K562 (cell line): ENCODE measurements around the gene PAF1. TPM values are rescaled to one million over a fixed set of nuclear protein-coding genes. Genes with fewer than 3 reads are reported as not detected.

Experiments
- ATAC-seq: fragments of 200-7000 bp; cut with Tn5 transposase; 3 replicates; pipeline ENCODE4 v1.9.1; 2020; ENCODE audit warnings: moderate library complexity
- BruUV-seq: library from RNA; stranded (reverse); fragments of 400-500 nt; replicated peaks from 2 replicates; lab custom pipeline; 2021; lab: Mats Ljungman, UMichigan
- CTCF ChIA-PET: fragments of 300-600 bp; formaldehyde crosslinking; extraction: SDS; loops from one replicate; lab custom pipeline; 2021; ENCODE audit warnings: low intra/inter-chr PET ratio; lab: Yijun Ruan, JAX
- POLR2A ChIA-PET: fragments of 300-600, 350-650 bp; sonication (Branson Sonifier 250); formaldehyde crosslinking; extraction: SDS; loops from one replicate; lab custom pipeline; 2021; ENCODE audit warnings: antibody characterized with exemption, inconsistent platforms; lab: Yijun Ruan, JAX
- DNase-seq, 4 experiments: peaks; one replicate each; pipeline versions ENCODE4 v3.0.0 to v3.0.0-alpha.2; 2011 to 2018; ENCODE audit warnings: low spot score in 3 of 4, mixed read lengths in 3 of 4; ENCODE audit errors: extremely low read depth in 1 of 4
- FAIRE-seq: peaks from 2 replicates; lab custom pipeline; 2011; peaks lifted over from hg19 to GRCh38; lab: Jason Lieb, UNC
- H2AFZ ChIP-seq: 2 replicates; pipeline ENCODE4 v1.6.0; 2011; ENCODE audit warnings: low read depth, low read length, control low read depth, inconsistent platforms
- H3K27ac ChIP-seq: fragments of 200-600 bp; 3 replicates; pipeline ENCODE4 v1.8.0; 2011; ENCODE audit warnings: low read depth, mild to moderate bottlenecking, control low read depth, inconsistent platforms, low read length, moderate library complexity, mixed read lengths; ENCODE audit errors: extremely low read depth
- H3K27me3 ChIP-seq, 2 experiments: fragments of 300-600 bp in 1 of 2; 2 replicates in 1 of 2; 3 replicates in 1 of 2; pipeline versions ENCODE4 v1.6.0 to v1.8.0; 2011; ENCODE audit warnings: inconsistent platforms in 2 of 2, low read length in 2 of 2, mild to moderate bottlenecking in 1 of 2, mixed read lengths in 1 of 2, moderate library complexity in 1 of 2; ENCODE audit not compliant: control insufficient read depth in 2 of 2, insufficient read depth in 2 of 2
- H3K36me3 ChIP-seq: fragments of 300-600 bp; 3 replicates; pipeline ENCODE4 v1.8.0; 2011; ENCODE audit warnings: mild to moderate bottlenecking, low read length, inconsistent platforms; ENCODE audit not compliant: control insufficient read depth, insufficient read depth
- H3K4me1 ChIP-seq, 2 experiments: fragments of 200-600 bp in 1 of 2; replicated peaks in 1 of 2; 2 replicates in 1 of 2; 3 replicates in 1 of 2; pipeline versions ENCODE4 v1.5.1 to v1.8.0; 2011; ENCODE audit warnings: inconsistent platforms in 2 of 2, low read length in 2 of 2, mild to moderate bottlenecking in 1 of 2, mixed read lengths in 1 of 2, moderate library complexity in 1 of 2; ENCODE audit not compliant: control insufficient read depth in 2 of 2, insufficient read depth in 2 of 2
- H3K4me2 ChIP-seq: 2 replicates; pipeline ENCODE4 v1.6.1; 2011; ENCODE audit warnings: low read length, control low read depth, inconsistent platforms, mixed read lengths; ENCODE audit not compliant: insufficient read depth
- H3K4me3 ChIP-seq: fragments of 200-600 bp; sonication (generic), shearing (Covaris generic); 2 replicates; pipeline ENCODE4 v1.5.1; 2016; ENCODE audit warnings: control low read depth, inconsistent platforms
- H3K79me2 ChIP-seq: fragments of 200-600 bp; 3 replicates; pipeline ENCODE4 v1.8.0; 2011; ENCODE audit warnings: low read length, inconsistent platforms; ENCODE audit not compliant: control insufficient read depth, insufficient read depth
- H3K9ac ChIP-seq, 2 experiments: 2 replicates each; pipeline versions ENCODE4 v1.6.0 to v1.6.1; 2011; ENCODE audit warnings: low read depth in 2 of 2, low read length in 2 of 2, control low read depth in 1 of 2, inconsistent platforms in 1 of 2, mild to moderate bottlenecking in 1 of 2, mixed read lengths in 1 of 2; ENCODE audit not compliant: insufficient read depth in 1 of 2
- H3K9me1 ChIP-seq: one replicate; pipeline ENCODE4 v1.6.0; 2011; ENCODE audit warnings: inconsistent platforms, mild to moderate bottlenecking, low read length, moderate library complexity; ENCODE audit not compliant: control insufficient read depth, insufficient read depth
- H3K9me3 ChIP-seq: replicated peaks from 2 replicates; pipeline ENCODE4 v1.5.1; 2011; ENCODE audit warnings: low read depth, low read length, inconsistent platforms; ENCODE audit not compliant: control insufficient read depth, insufficient read depth
- H4K20me1 ChIP-seq: replicated peaks from 2 replicates; pipeline ENCODE4 v1.6.1; 2011; ENCODE audit warnings: low read length, inconsistent platforms, mixed read lengths; ENCODE audit not compliant: control insufficient read depth, insufficient read depth
- HMGN3 ChIP-seq: IDR thresholded peaks from 2 replicates; pipeline ENCODE4 v1.6.1; 2011; ENCODE audit warnings: borderline replicate concordance, low read depth, mild to moderate bottlenecking, mixed read lengths, low read length; ENCODE audit not compliant: insufficient read length; ENCODE audit errors: extremely low read depth
- POLR2A ChIP-seq: fragments of 450-650 bp; conservative IDR thresholded peaks from 2 replicates; pipeline ENCODE4 v1.6.1; 2016
- POLR2B ChIP-seq: fragments of 450-650 bp; IDR thresholded peaks from 2 replicates; pipeline ENCODE4 v1.6.1; 2018; ENCODE audit warnings: low read depth; ENCODE audit not compliant: partially characterized antibody
- SMAD3 ChIP-seq: fragments of 450-650 bp; formaldehyde crosslinking; conservative IDR thresholded peaks from 2 replicates; pipeline ENCODE4 v1.4.0; 2020; ENCODE audit warnings: mild to moderate bottlenecking
- SUPT5H ChIP-seq: fragments of 450-650 bp; IDR thresholded peaks from 2 replicates; pipeline ENCODE4 v1.6.1; 2016
- TCFL5 ChIP-seq: fragments of 250-450 bp; sonication (Bioruptor Pico); conservative IDR thresholded peaks from 2 replicates; pipeline ENCODE4 v1.6.1; 2021; ENCODE audit warnings: mild to moderate bottlenecking, moderate library complexity, matching md5 sums
- WGBS: fragments of 100-300 bp; shearing (Covaris generic); methylation state at CpG from one replicate; pipeline ENCODE4 v1.1.6; 2016; ENCODE audit warnings: low coverage, mixed read lengths; ENCODE audit not compliant: insufficient coverage; ENCODE audit errors: missing lambda C conversion rate; 5-methylcytosine and 5-hydroxymethylcytosine counted together
- in situ Hi-C: fragments of 300-500 bp; cut with MboI; formaldehyde crosslinking; loops from 4 replicates; pipeline ENCODE4 v1.15.0; 2018; ENCODE audit warnings: inconsistent platforms, mixed read lengths
- intact Hi-C: fragments of 100-400 bp; cut with micrococcal nuclease; formaldehyde crosslinking; loops from 2 replicates; pipeline ENCODE4 v1.14.2; 2022
- polyA plus RNA-seq, 8 experiments: library from polyadenylated mRNA; depleted of rRNA in 4 of 8; stranded (reverse) in 5 of 8; unstranded in 3 of 8; fragments of >200 nt; fragmentation: Nextera tagmentation in 2 of 8; fragmentation: Illumina TruSeq in 1 of 8; extraction: Ambion mirVana in 2 of 8; extraction: Trizol in 1 of 8; gene quantifications; 2 replicates each; pipeline versions ENCODE4 v1.2.1 to v1.2.3, GENCODE V29; 2011 to 2014; ENCODE audit warnings: inconsistent platforms in 1 of 8, missing spikeins in 1 of 8
- total RNA-seq, 7 experiments: library from RNA; depleted of rRNA in 6 of 7; stranded (reverse); fragments of >200 nt in 6 of 7; fragmentation: Illumina TruSeq in 2 of 7; extraction: Trizol in 2 of 7; gene quantifications; 2 replicates each; pipeline versions ENCODE4 v1.2.1 to v1.2.3, GENCODE V29; 2011 to 2021; ENCODE audit warnings: low replicate concordance in 1 of 7
- TF ChIP-seq, protein P1 (sequence below): fragments of 450-650 bp; formaldehyde crosslinking; conservative IDR thresholded peaks from 2 replicates; pipeline ENCODE4 v1.4.0; 2022; ENCODE audit warnings: mild to moderate bottlenecking, missing genetic modification characterization
- TF ChIP-seq, protein P2 (sequence below): sonication (generic); formaldehyde crosslinking; IDR thresholded peaks from 2 replicates; pipeline ENCODE4 v1.8.1; 2023; ENCODE audit warnings: mild to moderate bottlenecking, missing genetic modification reagents
- TF ChIP-seq, protein P3 (sequence below): fragments of 450-650 bp; IDR thresholded peaks from one replicate; pipeline ENCODE4 v1.6.1; 2018; ENCODE audit warnings: mild to moderate bottlenecking, moderate library complexity; ENCODE audit not compliant: partially characterized antibody

Gene PAF1
- total and polyA plus RNA-seq, 9 of the 15 experiments (the other 6 are each of a cell fraction or from before 2014, with no cell fraction given), result 1.5 to 45.0 (median 33.8) TPM

DNA sequence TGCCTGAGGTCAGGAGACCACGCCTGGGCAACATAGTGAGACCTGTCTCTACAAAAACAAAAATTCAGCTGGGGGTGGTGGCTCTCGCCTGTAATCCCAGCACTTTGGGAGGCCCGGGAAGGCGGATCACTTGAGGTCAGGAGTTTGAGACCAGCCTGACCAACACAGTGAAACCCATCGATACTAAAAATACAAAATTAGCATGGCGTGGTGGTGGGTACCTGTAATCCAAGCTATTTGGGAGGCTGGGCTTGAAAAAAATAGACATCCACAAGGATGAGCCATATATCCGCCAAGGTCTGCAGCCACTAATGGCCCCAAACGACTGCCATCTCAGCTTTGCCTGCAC, 41.7 kb upstream of the PAF1 start:
- CTCF ChIA-PET, result no interaction called here
- Histone ChIP-seq H3K4me3 (no peak overlapping the region), H3K27ac (no peak overlapping the region)

More for the DNA sequence above, 41.7 kb upstream of the PAF1 start:
- TF ChIP-seq, protein P1, sequence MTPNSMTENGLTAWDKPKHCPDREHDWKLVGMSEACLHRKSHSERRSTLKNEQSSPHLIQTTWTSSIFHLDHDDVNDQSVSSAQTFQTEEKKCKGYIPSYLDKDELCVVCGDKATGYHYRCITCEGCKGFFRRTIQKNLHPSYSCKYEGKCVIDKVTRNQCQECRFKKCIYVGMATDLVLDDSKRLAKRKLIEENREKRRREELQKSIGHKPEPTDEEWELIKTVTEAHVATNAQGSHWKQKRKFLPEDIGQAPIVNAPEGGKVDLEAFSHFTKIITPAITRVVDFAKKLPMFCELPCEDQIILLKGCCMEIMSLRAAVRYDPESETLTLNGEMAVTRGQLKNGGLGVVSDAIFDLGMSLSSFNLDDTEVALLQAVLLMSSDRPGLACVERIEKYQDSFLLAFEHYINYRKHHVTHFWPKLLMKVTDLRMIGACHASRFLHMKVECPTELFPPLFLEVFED, result 0 out of 2 replicates have a peak, but pooled peaks have one; percentile 35
- TF ChIP-seq TCFL5 (CRISPR knock-in tag) (no peak), SMAD3 (CRISPR knock-in tag) (no peak), POLR2A (peak; percentile 12; the same call in 1 of the 2 replicates), SUPT5H (peak; percentile 22), POLR2B (peak; percentile 22), HMGN3 (no peak)
- TF ChIP-seq, protein P2, sequence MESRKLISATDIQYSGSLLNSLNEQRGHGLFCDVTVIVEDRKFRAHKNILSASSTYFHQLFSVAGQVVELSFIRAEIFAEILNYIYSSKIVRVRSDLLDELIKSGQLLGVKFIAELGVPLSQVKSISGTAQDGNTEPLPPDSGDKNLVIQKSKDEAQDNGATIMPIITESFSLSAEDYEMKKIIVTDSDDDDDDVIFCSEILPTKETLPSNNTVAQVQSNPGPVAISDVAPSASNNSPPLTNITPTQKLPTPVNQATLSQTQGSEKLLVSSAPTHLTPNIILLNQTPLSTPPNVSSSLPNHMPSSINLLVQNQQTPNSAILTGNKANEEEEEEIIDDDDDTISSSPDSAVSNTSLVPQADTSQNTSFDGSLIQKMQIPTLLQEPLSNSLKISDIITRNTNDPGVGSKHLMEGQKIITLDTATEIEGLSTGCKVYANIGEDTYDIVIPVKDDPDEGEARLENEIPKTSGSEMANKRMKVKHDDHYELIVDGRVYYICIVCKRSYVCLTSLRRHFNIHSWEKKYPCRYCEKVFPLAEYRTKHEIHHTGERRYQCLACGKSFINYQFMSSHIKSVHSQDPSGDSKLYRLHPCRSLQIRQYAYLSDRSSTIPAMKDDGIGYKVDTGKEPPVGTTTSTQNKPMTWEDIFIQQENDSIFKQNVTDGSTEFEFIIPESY (CRISPR knock-in tag), result peak; percentile 23; the same call in 1 of the 2 replicates
- TF ChIP-seq, protein P3, sequence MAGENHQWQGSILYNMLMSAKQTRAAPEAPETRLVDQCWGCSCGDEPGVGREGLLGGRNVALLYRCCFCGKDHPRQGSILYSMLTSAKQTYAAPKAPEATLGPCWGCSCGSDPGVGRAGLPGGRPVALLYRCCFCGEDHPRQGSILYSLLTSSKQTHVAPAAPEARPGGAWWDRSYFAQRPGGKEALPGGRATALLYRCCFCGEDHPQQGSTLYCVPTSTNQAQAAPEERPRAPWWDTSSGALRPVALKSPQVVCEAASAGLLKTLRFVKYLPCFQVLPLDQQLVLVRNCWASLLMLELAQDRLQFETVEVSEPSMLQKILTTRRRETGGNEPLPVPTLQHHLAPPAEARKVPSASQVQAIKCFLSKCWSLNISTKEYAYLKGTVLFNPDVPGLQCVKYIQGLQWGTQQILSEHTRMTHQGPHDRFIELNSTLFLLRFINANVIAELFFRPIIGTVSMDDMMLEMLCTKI, result no peak
- Histone ChIP-seq H3K27me3 (no peaks in the 10 kb centered on the region), H3K9ac (peak overlapping the region in 1 of 2 experiments; percentile 58; a peak in 1 of 4 replicates), H3K4me2 (no peak overlapping the region), H3K9me3 (no peaks in the 10 kb centered on the region), H3K79me2 (peaks cover 32% of the 10 kb centered on the region), H3K36me3 (peaks cover 37% of the 10 kb centered on the region), H2AFZ (no peak overlapping the region), H3K9me1 (no peaks in the 10 kb centered on the region), H3K4me1 (peaks cover 28 to 37% of the 10 kb centered on the region in 2 experiments), H4K20me1 (peaks cover 21% of the 10 kb centered on the region)
- DNase-seq, result no peak
- FAIRE-seq, result no peak
- POLR2A ChIA-PET, result interaction anchor here (0.5 to 6.2 kb wide), 8 partner anchors 9 to 730 kb away, joined by 3 to 141 read pairs (median 3); no protein-coding TSS in a partner anchor
- intact Hi-C loops, result no loop called here
- ATAC-seq, result no peak
- WGBS, result 87% methylated on average over 8 of the region's 8 CpGs
- in situ Hi-C loops, result no loop called here
- BruUV-seq, result no TSS peak
